GM19455 (cell line): Measurements from ENCODE around the gene POU3F3.

Experiments used
- ATAC-seq: cut with Tn5 transposase; IDR thresholded peaks from one replicate; pipeline ENCODE4 v1.9.1; 2021; ENCODE audit not compliant: unreplicated experiment

POU3F3 gene

DNA sequence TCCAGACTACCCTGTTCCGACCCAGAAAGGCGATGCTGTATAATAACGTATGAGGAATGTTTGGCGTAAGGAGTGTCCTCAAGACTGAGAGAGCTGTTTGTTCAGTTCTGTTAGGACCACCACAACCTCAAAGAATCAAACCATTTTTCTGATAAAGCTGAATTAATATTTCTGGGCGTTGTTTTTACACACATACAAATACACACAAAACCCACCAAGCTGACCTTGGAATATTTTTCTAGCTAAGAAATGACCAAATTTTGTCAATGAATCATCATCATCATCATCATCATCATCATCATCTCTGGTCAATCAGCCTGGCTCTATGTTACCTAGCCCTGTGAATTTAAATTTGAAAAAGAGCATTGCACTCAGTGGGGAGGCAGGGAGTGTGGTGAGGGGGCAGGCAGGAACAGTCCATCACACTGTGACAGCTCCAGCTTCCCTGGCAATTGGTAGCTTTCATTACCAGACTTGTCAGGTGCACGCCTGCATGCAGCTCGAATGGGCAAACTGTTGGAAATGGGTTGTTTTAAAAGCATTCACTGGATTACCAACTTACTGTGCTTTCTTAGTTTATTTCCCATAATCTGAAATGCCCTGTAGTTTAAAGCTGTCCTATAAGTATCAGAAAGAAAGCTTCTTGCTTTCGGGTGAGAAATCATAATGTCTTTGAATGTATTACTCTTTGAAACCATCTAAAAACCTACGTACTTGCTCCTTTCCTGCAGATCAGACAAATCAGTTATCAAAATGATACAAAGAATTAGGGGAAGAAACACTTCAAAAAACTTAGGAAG, 6.9 kb upstream of the POU3F3 start:
- ATAC-seq: no peak

DNA sequence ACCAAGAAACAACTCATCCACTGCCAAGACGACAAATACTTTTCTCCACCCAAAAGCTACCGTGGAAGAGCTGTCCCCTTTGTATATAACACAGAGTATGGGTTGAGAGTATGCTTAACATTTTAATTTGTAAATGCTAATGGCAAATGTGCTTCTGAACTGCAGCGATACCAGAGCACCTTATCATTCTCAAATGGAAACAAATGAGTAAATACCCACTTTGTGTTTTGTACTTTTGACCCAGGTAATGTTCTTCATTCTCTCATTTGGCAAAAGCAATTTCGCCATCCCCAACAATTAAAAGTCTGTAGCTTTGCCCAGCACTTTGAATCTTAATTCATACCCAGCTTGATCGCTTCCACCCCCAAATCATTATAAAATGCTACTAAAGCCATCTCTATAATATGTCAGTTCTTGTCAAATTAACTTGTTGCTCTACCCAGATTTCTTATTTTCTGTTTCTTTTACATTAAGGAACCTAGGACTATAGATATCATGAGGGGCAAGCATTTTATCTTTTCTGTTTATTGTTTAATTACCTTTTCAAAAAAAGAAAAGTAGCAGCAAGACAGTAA, 6.2 kb upstream of the POU3F3 start:
- no peak for ATAC-seq

DNA sequence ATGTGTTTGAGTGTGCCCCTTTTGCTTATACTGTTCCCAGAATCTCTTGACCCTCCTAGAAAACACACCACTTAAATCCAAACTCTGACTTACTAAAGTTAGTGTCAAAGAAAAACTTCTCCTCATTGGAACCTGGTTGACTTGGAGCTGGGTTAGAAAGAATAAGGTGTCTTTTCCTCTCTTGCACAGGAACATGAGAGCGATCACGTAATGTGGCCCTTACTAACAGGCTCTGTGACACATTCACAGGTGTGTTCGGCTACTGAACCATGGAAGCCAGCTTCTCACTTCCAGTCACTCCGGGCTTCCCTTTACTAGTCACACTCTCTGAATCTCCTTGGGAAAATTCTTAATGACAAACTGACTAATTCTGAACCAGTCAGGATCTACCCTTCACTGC, 5.4 kb upstream of the POU3F3 start:
- ATAC-seq: no peak

- no peak for ATAC-seq
Observed at GRCh38 chr2:104849101-104849500, 4.8 kb upstream of the POU3F3 start.

DNA sequence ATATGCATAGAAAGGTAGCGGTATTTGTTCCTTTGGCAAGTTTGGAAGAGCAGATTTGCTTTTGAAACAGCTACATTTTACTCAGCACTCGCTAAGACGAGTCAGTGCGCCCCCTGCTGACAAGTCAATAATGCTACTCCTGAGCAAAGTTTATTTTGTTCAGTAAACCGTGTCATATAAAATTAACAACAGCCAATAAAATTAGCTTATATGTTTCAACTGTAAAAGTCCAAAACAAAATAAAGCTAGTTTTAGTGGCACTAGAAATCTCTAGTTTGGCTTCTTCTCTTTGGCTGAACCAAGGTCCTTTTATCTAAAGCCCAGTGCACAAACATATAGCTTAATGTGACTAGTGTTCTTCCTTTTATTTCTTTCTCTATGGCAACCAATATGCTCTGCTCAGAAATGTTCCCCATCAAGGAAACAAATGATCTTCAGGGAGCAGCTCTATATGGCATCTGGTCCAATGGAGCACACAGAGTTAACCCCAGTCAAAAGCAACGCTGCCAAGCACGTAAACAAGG, 4.2 kb upstream of the POU3F3 start:
- no peak for ATAC-seq

DNA sequence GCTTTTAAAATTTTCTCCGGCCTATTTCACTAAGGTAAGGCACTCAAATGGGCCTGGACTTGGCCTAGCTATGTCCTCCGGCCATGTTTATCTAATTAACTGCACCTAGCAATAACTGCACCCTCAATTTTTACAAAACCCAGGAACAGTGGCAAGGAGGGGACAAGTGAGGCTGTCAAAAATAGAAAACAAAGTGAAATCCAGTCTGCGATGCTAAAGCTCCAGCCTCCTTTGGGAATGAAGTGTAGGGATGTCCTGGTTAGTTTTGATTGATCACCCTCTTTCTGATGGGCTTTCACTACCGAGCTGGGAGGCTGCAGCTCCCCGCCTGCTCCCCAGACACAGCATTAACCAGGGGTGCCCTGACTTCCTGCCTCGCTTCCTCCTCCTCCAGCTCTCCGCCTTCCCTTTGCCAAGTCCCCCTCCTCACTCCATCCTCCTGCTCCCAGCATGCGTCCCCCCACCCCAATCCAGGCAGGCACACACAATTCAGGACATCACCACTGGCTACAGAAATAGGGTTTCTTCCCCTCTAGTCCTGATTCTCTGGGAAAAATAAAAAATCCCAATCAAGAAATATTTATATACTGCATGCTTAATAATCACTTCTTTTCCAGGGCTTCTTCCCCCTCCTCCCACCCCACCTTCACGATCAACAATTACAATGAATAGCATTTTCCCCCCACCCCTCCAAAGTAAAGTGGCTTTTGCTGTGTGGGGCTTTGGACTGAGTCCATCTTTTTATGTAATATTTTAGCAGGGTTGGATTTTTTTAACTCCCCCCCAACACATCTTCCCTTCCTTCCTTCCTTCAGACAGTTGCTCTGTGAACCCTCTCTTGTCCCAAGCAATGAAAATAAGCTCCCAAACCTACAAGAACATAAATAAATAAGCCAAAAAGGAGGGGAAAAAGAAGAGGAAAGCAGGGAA, 3.3 kb upstream of the POU3F3 start:
- ATAC-seq: no peak

GRCh38 chr2:104851291-104852089, 2.4 kb upstream of the POU3F3 start:
- ATAC-seq: no peak

GRCh38 chr2:104852090-104852666, 1.7 kb upstream of the POU3F3 start:
- no peak for ATAC-seq

DNA sequence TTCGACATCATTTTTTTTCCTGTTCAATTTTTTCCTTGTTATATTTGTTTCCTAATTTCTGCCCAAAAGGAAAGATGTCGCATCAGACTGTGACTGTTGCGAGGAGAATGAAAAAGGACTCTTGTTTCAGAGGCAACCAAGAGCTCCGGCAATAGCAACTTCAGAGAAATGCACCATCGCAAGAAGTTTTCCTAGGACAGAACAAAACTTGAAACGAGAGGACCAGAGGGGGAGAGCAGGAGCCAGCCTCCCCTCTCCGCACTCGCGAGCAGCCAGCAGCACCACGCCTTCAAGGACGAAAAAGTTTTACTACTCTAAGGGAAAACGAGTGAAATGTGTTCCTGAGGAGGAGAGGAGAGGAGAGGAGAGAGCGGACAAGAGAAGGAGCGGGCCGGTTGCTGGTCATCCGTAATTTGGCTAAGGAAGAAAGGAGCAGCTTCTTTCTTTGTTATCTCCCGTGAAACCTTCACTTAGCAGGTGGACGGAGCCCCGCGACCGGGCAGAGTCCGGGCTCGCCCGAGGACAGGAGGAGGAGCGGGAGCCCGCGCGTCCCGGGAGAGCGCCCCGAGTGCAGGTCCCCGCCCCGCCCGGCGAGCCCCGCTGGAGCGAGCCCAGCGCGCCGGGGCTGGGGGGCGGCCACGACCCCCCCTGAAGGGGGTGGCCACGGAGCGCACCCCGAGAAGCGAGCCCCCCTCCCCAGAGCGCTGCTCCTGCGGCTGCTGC, 744 bp downstream of the POU3F3 start:
- ATAC-seq: no peak

- ATAC-seq: no peak
Observed at GRCh38 chr2:104855221-104856085, 1.5 kb downstream of the POU3F3 start.

GRCh38 chr2:104856086-104856972, 2.4 kb downstream of the POU3F3 start:
- no peak for ATAC-seq

- no peak for ATAC-seq
Observed at GRCh38 chr2:104856973-104857261, 3.0 kb downstream of the POU3F3 start.

- ATAC-seq: no peak
Observed at GRCh38 chr2:104857262-104858005, 3.5 kb downstream of the POU3F3 start.

- no peak for ATAC-seq
Observed at GRCh38 chr2:104858006-104858978, 4.4 kb downstream of the POU3F3 start.

- no peak for ATAC-seq
Observed at GRCh38 chr2:104859291-104859765, 5.4 kb downstream of the POU3F3 start.
